DMS53 treated with DMSO at 0.1 percent for 48 hours (cell line): ENCODE data around the gene KIAA0753.

Experiments used
- DNase-seq: peaks from one replicate; lab custom pipeline; 2025; ENCODE audit not compliant: unreplicated experiment; lab: John Stamatoyannopoulos, UW

KIAA0753 gene

DNA sequence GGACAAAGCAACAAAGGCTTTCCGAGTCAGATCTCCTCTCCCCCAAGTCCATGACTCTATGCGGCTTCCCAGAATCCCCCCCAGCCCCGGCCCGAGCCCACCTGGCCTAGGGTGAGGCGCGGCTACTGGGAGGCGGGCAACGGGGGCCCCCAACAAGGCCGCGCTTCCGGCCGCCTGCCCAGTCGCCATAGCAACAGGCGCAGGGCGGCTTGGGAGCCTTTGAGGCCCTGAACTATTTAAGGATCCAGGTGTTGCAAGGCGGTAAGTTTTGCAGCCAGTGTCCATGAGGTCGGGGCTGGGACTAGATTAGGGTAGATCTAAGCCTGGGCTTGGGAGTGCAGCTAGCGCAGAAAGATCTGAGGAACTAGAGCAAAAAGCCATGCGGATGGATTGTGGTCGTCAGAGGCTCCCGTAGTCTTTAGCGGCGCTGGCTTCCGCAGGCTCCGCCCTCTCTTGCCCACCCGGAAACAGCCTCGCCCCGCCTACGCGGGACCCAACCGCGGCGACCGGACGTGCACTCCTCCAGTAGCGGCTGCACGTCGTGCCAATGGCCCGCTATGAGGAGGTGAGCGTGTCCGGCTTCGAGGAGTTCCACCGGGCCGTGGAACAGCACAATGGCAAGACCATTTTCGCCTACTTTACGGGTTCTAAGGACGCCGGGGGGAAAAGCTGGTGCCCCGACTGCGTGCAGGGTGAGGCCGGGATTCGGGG, at the start of gene KIAA0753, which contains the start of gene TXNDC17:
KIAA0753 (minus strand) TSS at position 176 of the 711 bp plus-strand sequence. CDS start 5,608 bp downstream, outside the sequence.
TXNDC17 (plus strand) TSS at position 525 of the 711 bp plus-strand sequence; CDS start at position 548, 23 bp downstream.
- DNase-seq: peak; percentile 91

DNA sequence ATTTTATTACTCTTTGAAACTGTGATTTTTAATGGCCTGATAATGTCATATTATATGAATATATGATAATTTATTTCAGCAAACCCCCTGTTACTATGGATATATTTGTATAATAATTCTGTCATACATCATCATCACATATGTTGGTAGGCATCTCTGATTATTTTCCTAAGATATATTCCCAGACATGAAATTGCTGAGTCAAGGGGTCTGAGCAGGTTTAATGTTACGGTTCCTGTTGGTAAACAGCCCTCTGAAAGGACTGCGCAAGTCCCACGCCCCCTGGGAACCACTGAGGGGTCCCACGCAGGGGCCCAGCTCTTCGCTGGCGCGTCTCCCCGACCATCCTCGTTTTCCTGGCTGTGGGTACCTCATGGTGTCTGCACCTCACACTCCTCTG, 48.4 kb upstream of the KIAA0753 start:
- no peak for DNase-seq

DNA sequence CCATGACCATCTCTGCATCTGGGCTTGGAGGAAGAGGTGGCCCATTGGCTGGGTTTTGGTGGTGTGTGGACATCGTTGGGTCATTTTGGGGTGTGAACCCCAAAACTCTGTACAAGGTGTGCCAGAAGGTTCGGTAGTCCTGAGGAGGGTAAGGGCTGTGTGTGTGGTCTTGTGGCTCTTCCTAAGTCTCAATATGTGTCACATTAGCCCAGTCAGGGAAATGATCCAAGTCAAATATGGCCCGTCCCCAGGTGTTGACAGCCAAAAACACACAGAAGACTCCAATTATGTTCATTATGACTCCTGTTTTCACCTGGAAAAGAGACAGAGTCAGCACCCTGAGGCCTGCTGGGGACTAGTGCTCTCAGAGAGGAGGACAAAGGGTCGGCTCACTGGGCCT, 45.5 kb upstream of the KIAA0753 start:
- DNase-seq: no peak

DNA sequence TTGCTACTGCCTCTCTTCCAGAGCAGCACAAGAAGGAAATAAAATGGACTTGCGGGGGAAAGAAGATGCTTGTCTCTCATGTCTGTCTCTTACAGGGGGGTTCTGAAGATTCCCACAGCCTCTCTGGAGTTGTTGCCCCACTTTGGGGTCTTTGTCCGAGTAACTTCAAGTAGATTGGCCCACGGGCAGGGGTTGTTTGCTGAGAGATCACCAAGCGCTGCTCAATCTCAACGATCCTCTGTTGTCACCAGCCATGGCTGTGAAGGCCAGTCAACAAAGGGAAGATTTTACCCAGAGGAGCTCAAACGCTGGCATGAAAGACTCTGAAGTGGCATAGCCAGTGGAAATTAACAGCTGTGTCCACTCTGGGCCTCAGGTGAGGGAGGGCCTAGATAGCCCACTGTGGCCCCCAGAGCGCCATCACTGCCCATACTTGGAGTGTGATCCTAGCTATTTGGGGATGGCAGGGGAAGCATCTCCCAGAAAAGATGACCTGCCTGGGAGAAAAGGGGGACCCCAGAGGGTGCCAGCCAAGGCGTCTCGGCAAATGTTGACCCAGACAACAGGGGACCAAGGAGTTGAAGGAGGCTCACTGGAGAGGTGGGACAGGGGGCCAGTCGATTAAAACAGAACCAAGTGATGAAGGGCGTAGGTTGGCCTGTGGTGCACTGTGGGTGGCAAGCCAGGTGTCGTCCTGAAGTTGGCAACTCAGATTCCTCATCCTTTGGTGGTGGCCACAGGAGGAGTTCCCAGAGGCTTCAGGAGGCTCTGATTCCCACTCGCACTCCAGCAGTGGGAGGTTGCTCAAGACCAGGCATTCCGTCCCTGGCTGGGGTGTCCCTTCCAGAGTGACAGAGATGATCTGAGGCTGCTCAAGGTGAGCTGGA, 44.6 kb upstream of the KIAA0753 start:
- no peak for DNase-seq

DNA sequence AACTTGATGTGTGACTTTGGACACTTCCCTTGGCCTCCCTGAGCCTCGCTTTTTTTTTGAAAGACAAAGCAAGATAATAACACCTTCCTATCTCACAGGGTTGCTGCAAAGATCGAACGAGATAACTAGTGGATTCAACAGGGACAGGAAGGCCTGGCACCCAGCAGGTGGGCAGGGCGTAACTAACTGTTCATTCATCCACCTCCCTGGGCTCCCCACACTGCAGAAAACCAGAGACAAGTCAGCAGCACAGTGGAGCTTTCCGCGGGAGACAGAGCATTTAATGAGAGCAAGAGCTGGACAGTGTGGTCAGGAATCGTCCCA, 43.9 kb upstream of the KIAA0753 start:
- DNase-seq: no peak

DNA sequence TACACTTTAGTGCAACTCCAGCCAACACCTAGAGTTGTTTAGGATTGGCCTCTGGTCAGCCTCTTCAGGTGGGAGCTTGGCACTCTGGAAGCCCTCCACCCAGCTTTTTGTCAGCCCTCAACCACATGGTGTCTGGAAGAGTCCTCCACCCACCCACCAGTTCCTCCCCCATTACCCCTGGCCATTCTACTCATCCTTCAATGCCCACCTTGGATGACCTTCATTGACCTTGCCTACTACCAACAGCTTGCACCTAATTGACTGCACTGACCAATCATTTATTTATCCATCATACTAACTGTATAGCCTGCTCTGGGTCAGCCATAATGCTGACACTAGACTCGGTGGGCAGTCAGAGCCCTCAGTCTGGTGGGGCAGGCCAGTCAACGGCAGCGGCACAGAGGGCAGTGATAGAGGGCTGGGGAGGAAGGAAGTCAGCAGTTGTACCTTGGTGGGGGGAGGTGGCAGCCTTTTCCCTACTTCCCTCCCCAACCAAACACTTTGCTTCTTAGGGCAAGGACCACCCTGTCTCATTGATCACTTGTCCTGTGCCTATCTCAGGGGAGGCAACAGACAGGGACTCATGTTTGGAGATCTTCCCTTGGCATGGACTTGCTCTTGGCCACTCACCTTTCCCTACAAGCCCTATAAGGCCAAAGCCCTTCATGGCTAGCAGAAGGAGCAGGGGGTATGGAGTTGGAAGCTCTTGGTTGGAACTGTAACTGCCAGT, 43.4 kb upstream of the KIAA0753 start:
- DNase-seq: no peak

DNA sequence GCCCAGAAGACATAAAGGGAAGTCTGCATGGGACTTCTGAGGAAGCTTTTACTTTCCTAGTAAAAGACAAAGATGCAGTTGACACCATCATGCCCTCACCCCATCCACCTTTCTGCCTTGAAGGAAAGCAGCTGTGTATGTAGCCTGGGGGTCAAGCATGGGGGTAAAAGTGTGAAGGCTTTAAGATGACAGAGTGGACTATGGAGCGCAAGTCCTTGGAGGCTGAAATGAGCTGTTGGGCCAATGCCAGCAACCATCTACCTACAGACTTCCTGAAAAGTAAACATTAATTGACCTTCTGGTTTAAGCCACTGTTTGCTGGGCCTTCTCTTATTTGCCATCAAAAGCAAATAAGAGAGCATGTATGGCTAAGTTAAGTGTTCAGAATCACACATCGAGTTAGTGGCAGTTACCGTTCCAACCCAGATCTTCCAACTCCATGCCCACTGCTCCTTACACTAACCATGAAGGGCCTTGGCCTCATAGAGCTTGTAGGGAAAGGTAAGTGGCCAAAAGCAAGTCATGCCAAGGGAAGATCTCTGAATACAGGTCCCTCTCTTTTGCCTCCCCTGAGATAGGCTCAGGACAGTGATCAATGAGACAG, 42.7 kb upstream of the KIAA0753 start:
- DNase-seq: peak; percentile 11

DNA sequence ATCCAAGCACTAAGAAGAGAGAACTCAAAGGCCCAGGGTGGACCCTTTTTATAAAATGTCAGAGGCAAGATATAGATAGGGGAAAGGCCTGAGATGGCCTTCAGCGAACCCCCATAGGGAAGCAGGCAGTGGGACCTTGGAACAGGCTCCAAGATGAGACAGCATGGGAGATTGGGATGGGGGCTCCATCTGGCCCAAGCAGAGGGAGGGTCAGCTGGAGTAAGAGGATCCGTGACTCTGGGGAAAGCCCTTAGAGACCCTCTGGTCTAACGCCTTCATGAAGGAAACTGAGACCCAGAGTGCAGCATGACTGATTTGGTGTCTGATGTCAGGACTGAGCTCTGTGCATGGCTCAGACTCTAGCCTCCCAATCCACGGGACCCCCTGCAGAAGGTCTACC, 41.8 kb upstream of the KIAA0753 start:
- no peak for DNase-seq

DNA sequence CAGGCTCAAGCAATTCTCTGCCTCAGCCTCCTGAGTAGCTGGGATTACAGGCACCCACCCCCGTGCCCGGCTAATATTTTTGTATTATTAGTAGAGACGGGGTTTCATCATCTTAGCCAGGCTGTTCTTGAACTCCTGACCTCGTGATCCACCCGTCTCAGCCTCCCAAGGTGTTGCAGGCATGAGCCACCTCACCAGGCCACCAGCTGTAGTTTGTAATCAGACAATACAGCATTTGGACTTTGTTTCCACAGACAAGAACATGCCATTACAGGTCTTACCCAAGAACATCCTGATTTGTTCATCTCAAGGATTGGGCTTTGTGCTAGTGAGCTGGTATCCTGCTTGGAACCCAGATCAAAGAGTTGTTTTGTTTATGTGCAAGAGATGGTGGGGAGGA, 41.2 kb upstream of the KIAA0753 start:
- DNase-seq: no peak

DNA sequence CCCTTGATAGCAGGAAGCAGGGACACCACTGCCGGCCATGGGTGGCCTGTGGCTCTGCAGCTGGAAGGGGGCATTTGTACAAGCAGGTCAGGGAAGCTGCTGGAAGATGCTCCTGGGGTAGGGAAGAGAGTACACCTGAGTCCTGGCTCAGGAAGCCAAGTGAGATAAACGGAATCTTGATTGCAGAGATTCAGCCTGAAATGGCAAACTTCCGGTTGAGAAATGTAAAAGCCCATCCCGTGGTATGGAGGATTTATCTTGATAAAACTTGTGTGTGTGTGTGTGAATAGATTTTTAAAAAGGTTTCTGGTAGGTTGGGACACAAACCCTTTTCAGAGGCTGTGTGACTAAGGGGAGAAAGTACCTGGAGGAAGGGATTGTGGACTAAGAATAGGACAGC, 40.7 kb upstream of the KIAA0753 start:
- DNase-seq: no peak

DNA sequence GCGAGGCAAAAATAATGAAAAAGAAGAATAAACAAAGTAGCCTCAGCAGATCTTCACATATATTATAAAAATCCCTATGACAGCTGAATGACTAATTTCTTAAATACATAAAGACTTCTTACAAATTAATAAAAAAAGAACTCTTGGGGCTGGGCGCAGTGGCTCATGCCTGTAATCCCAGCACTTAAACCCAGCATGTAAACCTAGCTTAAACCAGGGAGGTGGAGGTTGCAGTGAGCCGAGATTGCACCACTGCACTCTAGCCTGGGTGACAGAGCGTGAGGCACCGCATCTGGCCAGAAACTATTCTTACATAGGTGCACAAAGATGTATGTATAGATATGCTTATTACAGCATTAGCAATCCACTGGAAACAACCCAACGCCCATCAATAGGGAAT, 38.7 kb upstream of the KIAA0753 start:
- DNase-seq: no peak

DNA sequence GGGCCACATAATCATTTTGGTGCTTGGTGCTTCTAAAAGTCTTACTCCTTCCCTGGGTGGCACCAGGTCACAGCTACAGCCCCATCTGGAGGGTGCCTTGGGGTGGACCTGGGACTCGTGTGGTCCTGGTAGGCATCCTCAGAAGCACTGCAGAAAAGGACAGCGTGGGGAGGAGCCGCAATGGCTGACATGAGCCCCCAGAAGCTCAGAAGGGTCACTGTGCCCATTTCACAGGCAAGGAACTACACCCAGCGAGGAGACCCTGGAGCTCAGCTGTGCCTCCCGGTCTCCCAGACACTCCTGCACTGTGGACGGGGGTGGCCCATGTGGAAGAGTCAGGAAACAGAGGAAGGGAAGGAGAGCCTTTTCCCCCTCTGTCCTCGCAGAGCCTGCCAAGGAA, 37.4 kb upstream of the KIAA0753 start:
- no peak for DNase-seq

DNA sequence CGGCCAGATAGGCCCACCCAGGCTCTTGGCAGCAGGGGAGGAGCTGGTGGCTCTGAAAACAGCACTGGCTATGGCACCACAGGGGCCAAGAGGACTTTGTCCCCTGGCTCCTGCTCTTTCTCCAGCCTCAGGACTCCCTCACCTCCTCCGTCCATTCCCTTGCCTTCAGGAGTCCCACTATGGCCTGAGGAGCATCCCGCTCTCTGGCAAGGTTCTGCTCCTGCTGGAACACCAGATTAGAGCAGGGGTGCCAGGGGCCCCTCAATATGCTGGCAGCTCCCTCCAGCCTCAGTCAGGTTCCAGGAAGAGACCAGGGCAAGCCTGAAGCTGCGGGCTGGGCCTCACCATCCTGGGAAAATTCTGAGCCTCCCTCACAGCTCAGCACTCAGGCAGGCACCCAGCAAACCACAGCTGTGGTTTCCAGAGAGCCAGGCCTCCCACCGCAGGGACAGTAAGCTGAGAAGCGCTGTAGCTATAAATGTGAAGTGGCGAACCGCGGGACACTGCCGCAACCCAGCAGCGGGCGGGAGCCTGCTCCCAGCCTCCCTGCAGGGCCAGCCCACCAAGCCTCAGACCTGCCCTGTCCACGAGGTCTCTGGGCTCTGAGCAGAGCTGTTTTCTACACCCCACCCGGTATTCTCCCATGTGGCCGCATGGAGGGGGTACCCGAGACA, 36.8 kb upstream of the KIAA0753 start:
- DNase-seq: no peak

DNA sequence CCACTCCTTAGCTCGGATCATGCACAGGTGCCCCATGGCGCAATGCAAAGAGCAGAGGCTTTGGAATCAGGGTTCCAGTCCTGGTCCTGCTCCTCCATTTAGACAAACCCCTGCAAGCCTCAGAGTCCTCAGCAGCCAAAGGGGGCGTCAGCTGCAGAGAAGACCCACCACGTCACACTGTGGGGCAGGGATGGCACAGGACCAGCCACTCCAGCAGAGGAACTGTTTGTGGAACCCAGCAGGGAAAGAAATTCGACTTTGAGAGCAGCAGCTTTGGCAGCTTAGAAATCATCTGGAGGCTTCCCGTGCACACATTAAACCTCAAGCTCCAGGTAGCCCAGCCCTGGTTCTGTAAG, 36.3 kb upstream of the KIAA0753 start:
- no peak for DNase-seq

DNA sequence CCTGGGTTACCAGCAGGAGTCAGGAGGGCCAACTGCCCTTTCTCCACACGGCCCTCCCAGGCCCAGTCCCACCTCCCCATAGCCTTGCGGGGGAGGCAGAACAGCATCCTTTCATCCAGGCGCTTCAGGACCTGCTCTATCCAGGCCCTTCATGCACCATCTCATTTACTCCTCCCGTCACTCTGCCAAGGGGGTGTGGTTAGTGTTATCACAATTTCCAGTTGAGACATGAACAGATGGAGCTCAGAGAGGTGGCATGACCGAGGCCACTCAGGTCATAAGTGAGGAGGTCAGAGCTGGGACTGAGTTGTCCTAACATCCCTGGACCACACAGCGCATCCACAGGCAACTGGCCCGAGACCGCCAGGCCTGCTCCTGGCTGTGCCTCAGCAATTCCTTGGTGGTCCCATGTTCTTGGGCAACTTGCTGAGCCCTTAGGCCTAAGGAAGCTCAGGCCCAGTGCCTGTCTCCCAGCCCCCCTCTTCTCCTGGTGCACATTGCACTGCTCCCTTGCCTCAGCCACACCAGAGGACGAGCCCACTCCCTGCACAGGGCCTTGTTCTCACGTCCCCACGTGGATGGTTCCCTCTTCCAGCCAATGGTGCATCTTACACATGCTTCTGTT, 34.8 kb upstream of the KIAA0753 start:
- no peak for DNase-seq

DNA sequence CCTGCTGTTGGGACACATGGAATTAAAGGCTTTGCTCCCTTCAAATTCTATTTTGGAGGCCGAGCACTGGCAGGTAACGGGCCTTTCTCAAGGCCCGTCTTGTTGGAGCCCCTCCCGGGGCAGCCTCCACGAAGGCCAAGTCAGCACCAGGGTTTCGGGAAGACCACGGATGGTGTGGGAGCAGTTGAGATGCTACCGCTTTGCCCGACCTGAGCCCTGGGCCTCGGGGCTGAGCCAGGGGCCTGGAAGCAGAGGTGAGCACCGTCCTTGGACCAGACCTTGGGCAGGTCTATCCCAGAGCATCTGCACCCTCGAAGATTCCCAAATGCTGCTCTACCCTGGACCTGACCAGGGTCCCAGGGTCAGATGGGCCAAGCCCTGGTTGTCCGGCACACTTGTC, 34.1 kb upstream of the KIAA0753 start:
- DNase-seq: no peak

DNA sequence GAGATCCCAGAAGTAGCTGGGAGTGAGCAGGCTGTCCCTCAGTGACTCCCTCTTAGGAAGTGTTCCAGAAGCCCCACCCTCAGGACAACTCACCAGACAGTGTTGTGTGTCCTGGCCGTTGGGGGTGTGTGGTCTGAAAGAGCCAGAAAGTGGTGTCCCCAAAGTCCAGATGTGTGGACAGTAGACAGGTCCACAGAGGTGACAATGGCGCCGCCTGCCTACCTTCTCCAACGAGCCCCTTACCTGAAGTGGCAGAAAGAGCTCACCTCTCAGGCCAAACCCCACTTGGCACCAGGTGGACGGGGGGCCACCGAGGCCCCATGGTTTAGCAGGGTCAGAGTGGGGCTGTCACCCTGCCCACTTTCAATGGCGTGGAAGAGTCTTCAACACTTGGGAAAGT, 30.9 kb upstream of the KIAA0753 start:
- DNase-seq: no peak

DNA sequence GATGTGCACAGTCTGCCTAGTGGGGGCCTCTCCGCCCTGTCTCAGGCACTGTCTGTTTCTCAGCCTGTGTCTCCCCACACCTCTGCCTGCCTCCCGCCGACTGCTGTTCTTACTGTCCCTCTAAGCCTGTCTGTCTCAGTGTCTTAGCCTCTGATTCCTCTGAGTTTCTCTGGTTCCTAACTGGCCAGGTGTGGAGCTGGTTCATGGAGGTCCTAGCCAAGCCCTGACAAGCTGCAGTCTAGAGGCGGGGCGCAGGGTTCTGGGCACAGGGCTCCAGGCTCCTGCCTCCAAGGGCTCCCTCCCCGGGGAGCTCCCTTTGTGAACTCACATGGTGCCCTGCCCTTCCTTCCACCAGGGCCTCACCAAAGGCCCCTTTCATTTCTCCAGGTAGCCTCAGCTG, 30.5 kb upstream of the KIAA0753 start:
- no peak for DNase-seq

DNA sequence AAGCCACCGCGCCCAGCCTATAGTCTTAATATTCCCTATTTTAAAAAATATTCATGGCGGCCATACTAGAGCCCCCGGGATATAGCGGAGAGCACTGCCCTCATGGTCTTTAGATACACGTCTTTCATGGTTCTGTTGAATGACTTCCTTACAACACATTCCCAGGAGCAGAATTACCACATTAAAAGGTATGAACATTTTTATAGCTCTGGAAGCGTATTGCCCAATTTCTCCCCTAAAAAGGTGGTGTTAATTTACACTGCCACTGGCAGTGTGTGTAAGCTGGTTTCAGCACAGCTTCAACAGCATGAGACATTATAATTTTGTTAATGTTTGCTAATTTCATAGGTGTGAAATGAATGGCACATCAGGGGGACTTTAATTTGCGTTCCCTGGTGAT, 30.1 kb upstream of the KIAA0753 start:
- DNase-seq: no peak

DNA sequence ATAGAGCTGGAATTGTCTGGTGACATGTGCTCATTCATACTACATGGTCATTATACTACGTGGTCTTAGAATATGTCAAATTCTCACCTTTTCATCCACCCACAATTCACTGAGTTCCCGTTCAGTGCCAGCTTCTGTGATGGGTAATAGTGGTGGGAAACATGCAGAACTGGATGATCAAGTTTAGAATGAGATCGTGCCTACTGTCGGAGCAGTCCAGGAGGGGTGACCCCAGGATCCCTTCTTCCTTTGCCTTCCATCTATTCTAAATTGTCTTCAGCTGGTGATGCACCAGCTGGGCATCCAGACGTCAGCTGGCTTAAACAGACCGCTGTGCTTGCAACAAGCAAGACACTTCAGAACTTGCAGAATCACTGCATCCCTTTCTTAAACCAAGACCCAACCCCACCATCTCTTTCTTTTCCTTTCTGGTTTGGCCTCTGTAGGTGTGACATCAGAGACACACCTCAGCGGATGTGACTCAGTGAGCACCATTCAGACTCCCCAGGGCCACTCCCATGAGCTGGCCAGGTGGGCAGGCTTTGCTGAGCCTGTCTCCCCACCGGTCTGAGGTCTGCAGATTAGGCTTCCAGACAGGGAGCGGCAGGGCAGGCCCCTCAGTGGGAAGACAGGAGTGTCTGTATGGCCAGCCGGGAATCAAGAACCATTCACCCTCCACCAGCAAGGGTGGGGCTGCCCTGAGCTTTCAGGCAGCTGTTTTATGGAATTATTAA, 29.1 kb upstream of the KIAA0753 start:
- no peak for DNase-seq
